ENCODE measurements around the gene LILRB1.
"Not testable (repeated sequence)": the region's sequence is repeated elsewhere in the genome, so short reads cannot be mapped to it uniquely, and the experiment has no call there.

Gene LILRB1

GRCh38 chr19:54630782-54631181 lies 498 bp downstream of the LILRB1 start:
- TF ChIP-seq CTCF (conservative IDR thresholded peaks at IDR 0.05; ENCODE audit: low read length) = no peak
- DNase-seq (ENCODE audit: low read depth) = no peak
- H3K4me3 ChIP-seq (ENCODE audit: low read length) = no peak overlapping the region

- H3K4me3 ChIP-seq (ENCODE audit: low read length); DNase-seq (ENCODE audit: low read depth): not testable (repeated sequence)
These were observed 1.4 kb downstream of the LILRB1 start for GRCh38 chr19:54631489-54632337.

- not testable (repeated sequence) for H3K4me3 ChIP-seq (ENCODE audit: low read length); DNase-seq (ENCODE audit: low read depth)
These were observed 2.2 kb downstream of the LILRB1 start for GRCh38 chr19:54632517-54632916.

GRCh38 chr19:54633401-54633800 lies 3.1 kb downstream of the LILRB1 start:
- H3K4me3 ChIP-seq (ENCODE audit: low read length) = no peak overlapping the region
- no peak for TF ChIP-seq CTCF (conservative IDR thresholded peaks at IDR 0.05; ENCODE audit: low read length)
- no peak for DNase-seq (ENCODE audit: low read depth)

- not testable (repeated sequence) for H3K4me3 ChIP-seq (ENCODE audit: low read length); DNase-seq (ENCODE audit: low read depth)
These were observed 5.8 kb downstream of the LILRB1 start for GRCh38 chr19:54636081-54636480.

GRCh38 chr19:54638683-54639082 lies 8.4 kb downstream of the LILRB1 start:
- TF ChIP-seq CTCF (conservative IDR thresholded peaks at IDR 0.05; ENCODE audit: low read length) = no peak
- H3K4me3 ChIP-seq (ENCODE audit: low read length) = no peak overlapping the region
- DNase-seq (ENCODE audit: low read depth) = no peak

GRCh38 chr19:54642953-54643352 lies 12.7 kb downstream of the LILRB1 start:
- not testable (repeated sequence) for H3K4me3 ChIP-seq (ENCODE audit: low read length); DNase-seq (ENCODE audit: low read depth)

- H3K4me3 ChIP-seq (ENCODE audit: low read length); DNase-seq (ENCODE audit: low read depth): not testable (repeated sequence)
These were observed 13.3 kb downstream of the LILRB1 start for GRCh38 chr19:54643583-54643982.

- no peak for TF ChIP-seq CTCF (conservative IDR thresholded peaks at IDR 0.05; ENCODE audit: low read length)
- no peak for DNase-seq (ENCODE audit: low read depth)
- H3K4me3 ChIP-seq (ENCODE audit: low read length) = no peak overlapping the region
These were observed 13.8 kb downstream of the LILRB1 start for GRCh38 chr19:54644056-54644455.

- DNase-seq (ENCODE audit: low read depth) = no peak
- H3K4me3 ChIP-seq (ENCODE audit: low read length) = no peak overlapping the region
- no peak for TF ChIP-seq CTCF (conservative IDR thresholded peaks at IDR 0.05; ENCODE audit: low read length)
These were observed 16.1 kb downstream of the LILRB1 start for GRCh38 chr19:54646331-54646841.

Data from AG10803 (cell line).